Transverse colon (tissue), 3 donors: ENCODE data around the gene PRKCB.

ENCODE experiments used
- POLR2A ChIP-seq: fragments of 450-650 bp; IDR thresholded peaks from one replicate; pipeline ENCODE4 v1.6.1; 2016; ENCODE audit warnings: antibody characterized with exemption, mild to moderate bottlenecking, moderate library complexity
- TF ChIP-seq, protein P1 (sequence below), 5 experiments: fragments of 200-600 bp in 3 of 5; fragments of 450-650 bp in 2 of 5; sonication (generic) in 3 of 5; IDR thresholded peaks; 1 replicate in 2 of 5; 2 replicates in 3 of 5; pipeline ENCODE4 v1.5.1; 2016 to 2017; ENCODE audit warnings: antibody characterized with exemption in 5 of 5, inconsistent platforms in 3 of 5, mild to moderate bottlenecking in 2 of 5, moderate library complexity in 1 of 5

DNA sequence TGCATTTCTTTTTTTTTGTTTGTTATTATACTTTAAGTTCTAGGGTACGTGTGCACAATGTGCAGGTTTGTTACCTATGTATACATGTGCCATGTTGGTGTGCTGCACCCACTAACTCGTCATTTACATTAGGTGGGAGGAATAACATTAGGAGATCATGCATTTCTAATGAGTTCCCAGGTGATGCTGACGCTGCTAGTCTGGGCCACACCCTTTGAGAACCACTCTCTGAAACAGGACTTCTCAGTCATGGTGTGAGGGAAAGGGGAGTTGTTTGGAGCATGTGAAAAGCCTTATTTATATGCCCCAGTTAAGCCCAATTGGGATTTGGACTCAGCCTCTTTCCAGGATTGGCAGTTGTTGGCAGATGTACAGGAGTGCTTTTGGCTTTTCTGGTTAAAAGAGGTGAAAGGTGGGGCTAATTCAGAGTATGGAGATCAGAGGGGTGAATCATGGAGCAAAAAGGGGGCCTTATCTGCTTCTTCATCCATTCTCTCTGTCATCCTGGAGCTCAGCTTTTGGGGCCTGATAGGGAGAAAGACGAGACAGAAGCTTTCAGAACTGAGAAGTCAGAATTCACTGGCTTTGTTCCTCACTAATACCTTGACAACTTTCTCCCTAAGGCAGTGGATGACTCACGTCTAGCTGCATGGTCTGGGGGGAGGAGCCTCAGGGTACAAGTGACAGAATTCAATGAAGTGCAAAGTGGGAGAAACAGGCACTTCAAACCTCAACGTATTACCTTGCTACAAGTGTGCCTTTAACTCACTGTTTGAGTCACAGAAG, 240.3 kb downstream of the PRKCB start:
- TF ChIP-seq, protein P1, sequence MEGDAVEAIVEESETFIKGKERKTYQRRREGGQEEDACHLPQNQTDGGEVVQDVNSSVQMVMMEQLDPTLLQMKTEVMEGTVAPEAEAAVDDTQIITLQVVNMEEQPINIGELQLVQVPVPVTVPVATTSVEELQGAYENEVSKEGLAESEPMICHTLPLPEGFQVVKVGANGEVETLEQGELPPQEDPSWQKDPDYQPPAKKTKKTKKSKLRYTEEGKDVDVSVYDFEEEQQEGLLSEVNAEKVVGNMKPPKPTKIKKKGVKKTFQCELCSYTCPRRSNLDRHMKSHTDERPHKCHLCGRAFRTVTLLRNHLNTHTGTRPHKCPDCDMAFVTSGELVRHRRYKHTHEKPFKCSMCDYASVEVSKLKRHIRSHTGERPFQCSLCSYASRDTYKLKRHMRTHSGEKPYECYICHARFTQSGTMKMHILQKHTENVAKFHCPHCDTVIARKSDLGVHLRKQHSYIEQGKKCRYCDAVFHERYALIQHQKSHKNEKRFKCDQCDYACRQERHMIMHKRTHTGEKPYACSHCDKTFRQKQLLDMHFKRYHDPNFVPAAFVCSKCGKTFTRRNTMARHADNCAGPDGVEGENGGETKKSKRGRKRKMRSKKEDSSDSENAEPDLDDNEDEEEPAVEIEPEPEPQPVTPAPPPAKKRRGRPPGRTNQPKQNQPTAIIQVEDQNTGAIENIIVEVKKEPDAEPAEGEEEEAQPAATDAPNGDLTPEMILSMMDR (IDR thresholded peaks at IDR 0.05): no peak
- TF ChIP-seq POLR2A: no peak
